Nephron progenitor cell (in vitro differentiated cells): ENCODE results near the gene MYL5.
A peak's percentile ranks its signal among the peaks of the same experiment; 100 is the strongest.

Source experiments
- DNase-seq: peaks from one replicate; pipeline ENCODE4 v3.0.0; 2021
- H3K27ac Mint-ChIP-seq: 2 replicates; pipeline ENCODE4 v1.8.0; 2021; ENCODE audit warnings: mild to moderate bottlenecking, moderate library complexity, mixed read lengths
- H3K27me3 Mint-ChIP-seq: 2 replicates; pipeline ENCODE4 v1.8.0; 2021; ENCODE audit warnings: mild to moderate bottlenecking, low read depth, mixed read lengths; ENCODE audit not compliant: poor library complexity
- H3K36me3 Mint-ChIP-seq: 2 replicates; pipeline ENCODE4 v1.8.0; 2021; ENCODE audit warnings: low read depth, mixed read lengths
- H3K4me1 Mint-ChIP-seq: 2 replicates; pipeline ENCODE4 v1.8.0; 2021; ENCODE audit warnings: mixed read lengths
- H3K4me3 Mint-ChIP-seq: 2 replicates; pipeline ENCODE4 v1.8.0; 2021; ENCODE audit warnings: mild to moderate bottlenecking, moderate library complexity, mixed read lengths
- H3K9me3 Mint-ChIP-seq: 2 replicates; pipeline ENCODE4 v1.8.0; 2021; ENCODE audit warnings: mild to moderate bottlenecking, moderate library complexity, mixed read lengths
- TF ChIP-seq, protein P1 (sequence below): fragments of 200-600 bp; sonication (generic); IDR thresholded peaks from 2 replicates; pipeline ENCODE4 v1.5.0; 2021; ENCODE audit warnings: antibody characterized with exemption

The MYL5 gene

DNA sequence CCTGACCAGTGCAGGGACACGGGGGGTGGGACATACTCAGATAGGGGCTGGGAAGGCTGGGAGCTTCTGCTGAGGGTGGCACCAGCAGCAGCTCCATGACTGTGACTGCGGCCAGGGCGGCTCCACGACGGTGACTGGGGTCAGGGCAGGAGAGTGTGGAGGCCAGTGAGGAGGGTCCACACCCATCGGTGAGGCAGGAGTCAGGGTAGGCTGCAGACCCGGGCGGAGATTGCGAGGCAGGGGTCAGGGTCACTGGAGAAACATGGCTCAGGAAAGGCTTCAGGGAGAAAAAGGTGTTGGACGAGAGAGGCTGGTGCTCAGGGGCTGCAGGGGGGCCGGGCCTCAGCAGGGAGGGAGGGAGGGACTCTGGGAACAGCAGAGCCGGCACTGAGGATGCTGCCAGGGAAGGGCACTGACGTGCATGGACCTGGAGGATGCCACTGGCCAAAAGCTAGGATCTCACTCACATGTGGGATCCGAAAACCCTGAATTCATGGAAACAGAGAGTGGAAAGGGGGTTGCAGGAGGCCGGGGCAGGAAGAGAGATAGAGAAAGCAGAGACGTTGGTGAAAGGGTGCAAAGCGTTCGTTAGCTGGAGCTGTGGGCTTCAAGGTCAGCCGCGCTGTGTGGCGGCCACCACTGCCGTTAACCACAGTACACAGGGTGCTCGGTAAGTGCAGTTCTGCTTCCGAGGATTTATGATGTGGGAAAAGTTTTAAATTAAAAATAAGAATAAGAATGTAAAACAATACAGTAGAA, 22.3 kb upstream of the MYL5 start:
- no peaks in the 10 kb centered on the region for H3K9me3 Mint-ChIP-seq
- no peak for DNase-seq
- peak overlapping the region; percentile 18 for H3K27ac Mint-ChIP-seq
- no peak overlapping the region for H3K4me3 Mint-ChIP-seq
- no peaks in the 10 kb centered on the region for H3K36me3 Mint-ChIP-seq
- TF ChIP-seq, protein P1, sequence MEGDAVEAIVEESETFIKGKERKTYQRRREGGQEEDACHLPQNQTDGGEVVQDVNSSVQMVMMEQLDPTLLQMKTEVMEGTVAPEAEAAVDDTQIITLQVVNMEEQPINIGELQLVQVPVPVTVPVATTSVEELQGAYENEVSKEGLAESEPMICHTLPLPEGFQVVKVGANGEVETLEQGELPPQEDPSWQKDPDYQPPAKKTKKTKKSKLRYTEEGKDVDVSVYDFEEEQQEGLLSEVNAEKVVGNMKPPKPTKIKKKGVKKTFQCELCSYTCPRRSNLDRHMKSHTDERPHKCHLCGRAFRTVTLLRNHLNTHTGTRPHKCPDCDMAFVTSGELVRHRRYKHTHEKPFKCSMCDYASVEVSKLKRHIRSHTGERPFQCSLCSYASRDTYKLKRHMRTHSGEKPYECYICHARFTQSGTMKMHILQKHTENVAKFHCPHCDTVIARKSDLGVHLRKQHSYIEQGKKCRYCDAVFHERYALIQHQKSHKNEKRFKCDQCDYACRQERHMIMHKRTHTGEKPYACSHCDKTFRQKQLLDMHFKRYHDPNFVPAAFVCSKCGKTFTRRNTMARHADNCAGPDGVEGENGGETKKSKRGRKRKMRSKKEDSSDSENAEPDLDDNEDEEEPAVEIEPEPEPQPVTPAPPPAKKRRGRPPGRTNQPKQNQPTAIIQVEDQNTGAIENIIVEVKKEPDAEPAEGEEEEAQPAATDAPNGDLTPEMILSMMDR: no peak
- H3K4me1 Mint-ChIP-seq: peaks cover 55% of the 10 kb centered on the region
- peaks cover 6% of the 10 kb centered on the region for H3K27me3 Mint-ChIP-seq

GRCh38 chr4:653080-653821, 21.1 kb upstream of the MYL5 start:
- no peak overlapping the region for H3K4me3 Mint-ChIP-seq
- no peak overlapping the region for H3K27ac Mint-ChIP-seq
- no peak for DNase-seq
- H3K36me3 Mint-ChIP-seq: no peaks in the 10 kb centered on the region
- TF ChIP-seq, protein P1: no peak
- no peaks in the 10 kb centered on the region for H3K9me3 Mint-ChIP-seq
- peaks cover 43% of the 10 kb centered on the region for H3K4me1 Mint-ChIP-seq
- H3K27me3 Mint-ChIP-seq: peaks cover 6% of the 10 kb centered on the region

DNA sequence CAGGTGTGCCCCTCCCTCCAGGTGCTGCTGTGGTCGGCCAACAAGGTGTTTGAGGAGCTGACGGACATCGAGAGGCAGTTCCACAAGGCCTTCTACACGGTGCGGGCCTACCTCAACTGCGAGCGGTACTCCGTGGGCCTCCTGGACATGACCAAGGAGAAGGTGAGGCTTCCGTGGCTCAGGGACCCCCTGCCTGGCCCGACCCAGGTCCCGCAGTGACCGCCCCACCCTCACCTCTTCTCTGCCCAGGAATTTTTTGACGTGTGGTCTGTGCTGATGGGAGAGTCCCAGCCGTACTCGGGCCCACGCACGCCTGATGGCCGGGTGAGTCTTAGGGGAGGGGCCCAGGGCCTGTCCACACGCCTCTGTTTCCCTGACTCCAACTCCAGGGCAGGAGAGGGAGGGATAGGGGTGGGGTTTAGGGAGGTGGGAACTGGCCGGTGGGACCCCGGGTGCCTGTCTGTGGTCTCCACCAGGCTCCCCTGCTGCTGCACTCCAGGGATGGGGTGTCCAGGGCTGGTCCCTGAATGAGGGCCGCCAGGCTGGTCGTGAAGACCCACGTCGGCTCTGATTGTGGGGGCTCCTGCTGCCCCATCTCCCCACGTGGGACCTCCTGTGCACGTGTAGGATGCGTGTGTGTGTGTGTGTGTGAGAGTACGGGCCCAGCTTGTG, 20.4 kb upstream of the MYL5 start:
- Mint-ChIP-seq H3K4me3 (no peak overlapping the region), H3K36me3 (no peaks in the 10 kb centered on the region), H3K4me1 (peaks cover 37% of the 10 kb centered on the region), H3K27ac (no peak overlapping the region), H3K27me3 (peaks cover 6% of the 10 kb centered on the region), H3K9me3 (no peaks in the 10 kb centered on the region)
- no peak for DNase-seq
- TF ChIP-seq, protein P1: no peak

DNA sequence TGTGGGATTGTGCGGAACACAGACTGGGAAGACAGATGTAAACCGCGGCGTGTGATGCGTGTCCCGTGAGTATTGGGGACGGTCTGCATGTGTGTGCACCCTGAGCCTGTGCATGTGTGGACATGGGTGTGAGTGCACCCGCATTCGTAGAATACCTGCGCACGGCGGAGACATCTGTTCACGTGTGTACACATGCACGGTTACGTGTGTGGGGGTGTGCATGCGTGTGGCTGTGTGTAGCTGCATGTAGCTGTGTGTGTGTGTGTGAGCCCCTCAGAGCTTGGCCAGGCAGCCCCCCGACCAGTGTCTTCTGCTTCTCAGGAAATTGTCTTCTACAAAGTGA, 19.9 kb upstream of the MYL5 start:
- H3K27ac Mint-ChIP-seq: no peak overlapping the region
- DNase-seq: no peak
- H3K36me3 Mint-ChIP-seq: peaks cover 5% of the 10 kb centered on the region
- TF ChIP-seq, protein P1: no peak
- peaks cover 38% of the 10 kb centered on the region for H3K4me1 Mint-ChIP-seq
- H3K4me3 Mint-ChIP-seq: no peak overlapping the region
- H3K27me3 Mint-ChIP-seq: peaks cover 6% of the 10 kb centered on the region
- H3K9me3 Mint-ChIP-seq: no peaks in the 10 kb centered on the region

- Mint-ChIP-seq H3K36me3 (peaks cover 10% of the 10 kb centered on the region), H3K27me3 (peaks cover 6% of the 10 kb centered on the region), H3K9me3 (no peaks in the 10 kb centered on the region), H3K27ac (no peak overlapping the region), H3K4me1 (peaks cover 38% of the 10 kb centered on the region), H3K4me3 (no peak overlapping the region)
- no peak for DNase-seq
- TF ChIP-seq, protein P1: no peak
Observed at GRCh38 chr4:654871-655463, 19.4 kb upstream of the MYL5 start.
